T-cell (primary cell): ENCODE data around the gene DNM3. TPM values are rescaled to one million over a fixed set of nuclear protein-coding genes. Genes with fewer than 3 reads are reported as not detected.

Experiments used
- ATAC-seq, 4 experiments: fragments of 200-7000 bp in 3 of 4; fragments of 150-1000 bp in 1 of 4; cut with Tn5 transposase; replicated peaks in 1 of 4; 1 replicate in 3 of 4; 2 replicates in 1 of 4; pipeline ENCODE4 v1.10.0; 2021; ENCODE audit warnings: moderate library complexity in 3 of 4, mild to moderate bottlenecking in 2 of 4, moderate number of reproducible peaks in 1 of 4
- CTCF ChIA-PET, 2 donors: fragments of 300-600 bp; sonication (Branson Sonifier 250); formaldehyde crosslinking; loops; one replicate each; lab custom pipeline; 2022; ENCODE audit warnings: antibody characterized with exemption in 2 of 2; lab: Charles Lee
- POLR2A ChIA-PET, 2 donors: fragments of 300-600 bp; sonication (Branson Sonifier 250); formaldehyde crosslinking; loops; one replicate each; lab custom pipeline; 2022; ENCODE audit warnings: antibody characterized with exemption in 2 of 2; lab: Charles Lee
- DNase-seq, 35 experiments: peaks; one replicate each; pipeline versions ENCODE4 v3.0.0 to v3.0.0-alpha.2; 2013 to 2023
- H3K27ac ChIP-seq: one replicate; pipeline ENCODE4 v1.5.1; 2013; ENCODE audit warnings: low read length
- H3K27me3 ChIP-seq, 2 experiments: replicated peaks in 1 of 2; 1 replicate in 1 of 2; 2 replicates in 1 of 2; pipeline versions ENCODE4 v1.6.1 to v1.7.0; 2013; ENCODE audit warnings: low read length in 1 of 2, mixed read lengths in 1 of 2; ENCODE audit not compliant: control insufficient read depth in 2 of 2, insufficient read depth in 2 of 2; ENCODE audit errors: extremely low read depth in 1 of 2
- H3K36me3 ChIP-seq, 2 donors: 1 replicate in 1 of 2; 2 replicates in 1 of 2; pipeline versions ENCODE4 v1.6.1 to v1.7.0; 2013; ENCODE audit warnings: low read length in 1 of 2; ENCODE audit not compliant: control insufficient read depth in 2 of 2, insufficient read depth in 1 of 2; ENCODE audit errors: extremely low read depth in 1 of 2
- H3K4me1 ChIP-seq, 2 experiments: 1 replicate in 1 of 2; 2 replicates in 1 of 2; pipeline versions ENCODE4 v1.6.1 to v1.7.0; 2013; ENCODE audit warnings: low read length in 2 of 2, mixed read lengths in 1 of 2; ENCODE audit not compliant: insufficient read depth in 2 of 2, control insufficient read depth in 1 of 2; ENCODE audit errors: extremely low read depth in 1 of 2
- H3K4me3 ChIP-seq, 2 donors: 1 replicate in 1 of 2; 2 replicates in 1 of 2; pipeline versions ENCODE4 v1.5.1 to v1.7.0; 2013; ENCODE audit warnings: mild to moderate bottlenecking in 2 of 2, low read length in 1 of 2, moderate library complexity in 1 of 2; ENCODE audit not compliant: control insufficient read depth in 1 of 2; ENCODE audit errors: extremely low read depth in 1 of 2
- H3K9me3 ChIP-seq: 2 replicates; pipeline ENCODE4 v1.7.0; 2013
- H3K27ac Mint-ChIP-seq, 2 donors: one replicate each; pipeline ENCODE4 v1.8.0; 2020 to 2021; ENCODE audit warnings: mild to moderate bottlenecking in 2 of 2, mixed read lengths in 2 of 2
- H3K27me3 Mint-ChIP-seq, 2 donors: one replicate each; pipeline ENCODE4 v1.8.0; 2021 to 2022; ENCODE audit warnings: mixed read lengths in 2 of 2
- H3K36me3 Mint-ChIP-seq: one replicate; pipeline ENCODE4 v1.8.0; 2021; ENCODE audit warnings: mixed read lengths
- H3K4me1 Mint-ChIP-seq, 3 donors: one replicate each; pipeline ENCODE4 v1.8.0; 2020 to 2022; ENCODE audit warnings: mixed read lengths in 3 of 3, mild to moderate bottlenecking in 1 of 3
- H3K4me3 Mint-ChIP-seq, 3 donors: one replicate each; pipeline ENCODE4 v1.8.0; 2020 to 2022; ENCODE audit warnings: mild to moderate bottlenecking in 3 of 3, mixed read lengths in 3 of 3, moderate library complexity in 3 of 3
- H3K9me3 Mint-ChIP-seq, 3 donors: one replicate each; pipeline ENCODE4 v1.8.0; 2020 to 2022; ENCODE audit warnings: mixed read lengths in 3 of 3
- WGBS: methylation state at CpG from one replicate; pipeline ENCODE4 v1.1.5; 2013; ENCODE audit warnings: missing lambda C conversion rate; ENCODE audit not compliant: insufficient coverage; 5-methylcytosine and 5-hydroxymethylcytosine counted together
- total RNA-seq, 35 experiments: library from RNA in 6 of 35; stranded (reverse) in 6 of 35; fragments of 120-200 nt in 1 of 35; gene quantifications; one replicate each; pipeline versions ENCODE4 v1.2.1 to v1.2.4 and lab custom pipeline; 2013 to 2026

DNM3 gene
- total RNA-seq, 5 donors from 2014 or later (not counting 1 experiment from before 2014, with no cell fraction given) = 2.0 to 2.8 (median 2.4) TPM

GRCh38 chr1:172398970-172399755, 557.9 kb downstream of the DNM3 start:
- Histone ChIP-seq H3K4me1 (peaks cover 22 to 49% of the 10 kb centered on the region in 2 experiments), H3K36me3 (no peaks in the 10 kb centered on the region), H3K27me3 (no peaks in the 10 kb centered on the region), H3K4me3 (no peak overlapping the region), H3K27ac (no peak overlapping the region), H3K9me3 (no peaks in the 10 kb centered on the region)
- ChIA-PET CTCF (interaction anchor here (0.5 to 3.1 kb wide), 37 partner anchors 10 to 1324 kb away, joined by 3 to 44 read pairs (median 4); partner anchors contain the start of genes C1orf105 (in 1 of the 2) and PIGC (in 1 of the 2)), POLR2A (interaction anchor here in 1 of 2 donors (0.6 to 1.4 kb wide), 3 partner anchors 19 to 287 kb away, joined by 3 to 7 read pairs (median 3); no protein-coding TSS in a partner anchor)
- Mint-ChIP-seq H3K27me3 (no peaks in the 10 kb centered on the region), H3K9me3 (no peaks in the 10 kb centered on the region), H3K4me3 (peak overlapping the region; percentile 35 to 61 (median 59)), H3K36me3 (no peaks in the 10 kb centered on the region), H3K4me1 (peaks cover 63 to 78% (median 74%) of the 10 kb centered on the region in 3 donors), H3K27ac (peak overlapping the region; percentile 82 to 87)
- 60% methylated on average over 1 of the region's 9 CpGs for WGBS
- ATAC-seq (peak; percentile 61 to 73 (median 68)), DNase-seq (peak in 14 of 35 experiments; percentile 4 to 64 (median 15))

GRCh38 chr1:172399756-172400721, 558.7 kb downstream of the DNM3 start:
- peaks cover 55 to 69% (median 65%) of the 10 kb centered on the region in 3 donors for H3K4me1 Mint-ChIP-seq

GRCh38 chr1:172400722-172401105, 559.4 kb downstream of the DNM3 start:
- ATAC-seq = no peak
- H3K27me3 ChIP-seq = no peaks in the 10 kb centered on the region
- no CpG with 5 or more reads among the region's 1 CpG for WGBS
- ChIA-PET CTCF (interaction anchor here (0.9 to 3.1 kb wide), 6 partner anchors 15 to 397 kb away, joined by 3 to 44 read pairs (median 13); no protein-coding TSS in a partner anchor), POLR2A (interaction anchor here in 1 of 2 donors (1.0 kb wide), 1 partner anchor 12 kb away, joined by 3 read pairs; no protein-coding TSS in a partner anchor)
- no peaks in the 10 kb centered on the region for H3K9me3 ChIP-seq
- no peak overlapping the region for H3K27ac ChIP-seq
- H3K36me3 ChIP-seq = no peaks in the 10 kb centered on the region
- peak overlapping the region; percentile 82 to 87 for H3K27ac Mint-ChIP-seq
- H3K4me3 Mint-ChIP-seq = peak overlapping the region in 1 of 3 donors; percentile 61
- no peaks in the 10 kb centered on the region for H3K9me3 Mint-ChIP-seq
- peaks cover 10 to 34% of the 10 kb centered on the region in 2 experiments for H3K4me1 ChIP-seq
- no peak for DNase-seq
- peaks cover 49 to 63% (median 59%) of the 10 kb centered on the region in 3 donors for H3K4me1 Mint-ChIP-seq
- no peaks in the 10 kb centered on the region for H3K27me3 Mint-ChIP-seq
- H3K4me3 ChIP-seq = no peak overlapping the region
- no peaks in the 10 kb centered on the region for H3K36me3 Mint-ChIP-seq

More at GRCh38 chr1:172399756-172400721, 558.7 kb downstream of the DNM3 start:
- CTCF ChIA-PET = interaction anchor here (0.5 to 3.1 kb wide), 37 partner anchors 11 to 1323 kb away, joined by 3 to 44 read pairs (median 4); partner anchors contain the start of genes C1orf105 (in 1 of the 2) and PIGC (in 1 of the 2)
- Histone ChIP-seq H3K27me3 (no peaks in the 10 kb centered on the region), H3K27ac (no peak overlapping the region), H3K4me1 (peaks cover 13 to 40% of the 10 kb centered on the region in 2 experiments), H3K36me3 (no peaks in the 10 kb centered on the region), H3K9me3 (no peaks in the 10 kb centered on the region), H3K4me3 (no peak overlapping the region)
- WGBS = 62% methylated on average over 2 of the region's 6 CpGs
- Mint-ChIP-seq H3K36me3 (no peaks in the 10 kb centered on the region), H3K27me3 (no peaks in the 10 kb centered on the region), H3K4me3 (peak overlapping the region in 1 of 3 donors; percentile 61), H3K9me3 (no peaks in the 10 kb centered on the region), H3K27ac (peak overlapping the region; percentile 82 to 87)
- ATAC-seq (peak in 1 of 4 experiments; percentile 37), DNase-seq (no peak)
- POLR2A ChIA-PET = interaction anchor here (1.0 to 1.4 kb wide), 2 partner anchors 12 to 41 kb away, joined by 3 read pairs; no protein-coding TSS in a partner anchor

- no peaks in the 10 kb centered on the region for H3K27me3 ChIP-seq
- H3K9me3 ChIP-seq = no peaks in the 10 kb centered on the region
- no peak overlapping the region for H3K4me3 ChIP-seq
- POLR2A ChIA-PET = no interaction called here
- Mint-ChIP-seq H3K4me3 (no peak overlapping the region), H3K9me3 (no peaks in the 10 kb centered on the region), H3K36me3 (no peaks in the 10 kb centered on the region), H3K27ac (peak overlapping the region in 1 of 2 donors; percentile 87), H3K4me1 (peaks cover 52 to 57% (median 53%) of the 10 kb centered on the region in 3 donors), H3K27me3 (no peaks in the 10 kb centered on the region)
- H3K36me3 ChIP-seq = no peaks in the 10 kb centered on the region
- CTCF ChIA-PET = interaction anchor here (0.6 to 2.9 kb wide), 3 partner anchors 311 to 315 kb away, joined by 3 to 28 read pairs (median 5); no protein-coding TSS in a partner anchor
- peaks cover 10 to 33% of the 10 kb centered on the region in 2 experiments for H3K4me1 ChIP-seq
- H3K27ac ChIP-seq = no peak overlapping the region
- no peak for ATAC-seq
- DNase-seq = no peak
Measured at GRCh38 chr1:172401477-172401876, 560.2 kb downstream of the DNM3 start.

GRCh38 chr1:172401892-172402291, 560.6 kb downstream of the DNM3 start:
- peak overlapping the region in 1 of 2 donors; percentile 66 for H3K27ac Mint-ChIP-seq
- H3K9me3 Mint-ChIP-seq = no peaks in the 10 kb centered on the region
- H3K36me3 Mint-ChIP-seq = no peaks in the 10 kb centered on the region
- Histone ChIP-seq H3K9me3 (no peaks in the 10 kb centered on the region), H3K27ac (no peak overlapping the region), H3K36me3 (no peaks in the 10 kb centered on the region), H3K4me1 (peaks cover 10 to 33% of the 10 kb centered on the region in 2 experiments), H3K27me3 (no peaks in the 10 kb centered on the region), H3K4me3 (no peak overlapping the region)
- ChIA-PET POLR2A (interaction anchor here in 1 of 2 donors (0.6 kb wide), 1 partner anchor 192 kb away, joined by 15 read pairs; no protein-coding TSS in a partner anchor), CTCF (interaction anchor here (0.6 to 1.4 kb wide), 3 partner anchors 45 to 315 kb away, joined by 3 read pairs; no protein-coding TSS in a partner anchor)
- DNase-seq (peak in 3 of 35 experiments; percentile 5 to 30 (median 6)), ATAC-seq (peak in 1 of 4 experiments; percentile 55)
- H3K27me3 Mint-ChIP-seq = no peaks in the 10 kb centered on the region
- no CpG with 5 or more reads among the region's 5 CpGs for WGBS
- no peak overlapping the region for H3K4me3 Mint-ChIP-seq
- H3K4me1 Mint-ChIP-seq = peaks cover 52 to 57% (median 53%) of the 10 kb centered on the region in 3 donors
